ENCODE data around the gene CHDH.

The CHDH gene

DNA sequence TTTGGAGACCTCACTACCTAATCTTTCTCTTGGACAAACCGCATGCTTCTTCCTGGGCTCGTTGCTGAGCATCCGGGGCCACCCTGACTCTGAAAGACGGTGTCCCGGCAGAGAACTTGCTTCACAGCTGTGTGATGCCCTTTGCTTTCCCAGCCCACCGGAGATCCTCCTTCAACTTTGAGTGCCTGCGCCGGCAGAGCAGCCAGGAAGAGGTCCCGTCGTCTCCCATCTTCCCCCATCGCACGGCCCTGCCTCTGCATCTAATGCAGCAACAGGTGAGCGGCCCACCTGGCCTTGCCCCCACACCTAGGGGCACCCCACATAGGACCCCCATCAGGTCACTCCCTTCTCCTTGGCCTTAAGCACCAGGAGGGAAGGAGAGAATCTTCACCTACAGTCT lies 37.7 kb downstream of the CHDH start:
- DNase-seq (ENCODE audit: low read depth) = no peak

DNA sequence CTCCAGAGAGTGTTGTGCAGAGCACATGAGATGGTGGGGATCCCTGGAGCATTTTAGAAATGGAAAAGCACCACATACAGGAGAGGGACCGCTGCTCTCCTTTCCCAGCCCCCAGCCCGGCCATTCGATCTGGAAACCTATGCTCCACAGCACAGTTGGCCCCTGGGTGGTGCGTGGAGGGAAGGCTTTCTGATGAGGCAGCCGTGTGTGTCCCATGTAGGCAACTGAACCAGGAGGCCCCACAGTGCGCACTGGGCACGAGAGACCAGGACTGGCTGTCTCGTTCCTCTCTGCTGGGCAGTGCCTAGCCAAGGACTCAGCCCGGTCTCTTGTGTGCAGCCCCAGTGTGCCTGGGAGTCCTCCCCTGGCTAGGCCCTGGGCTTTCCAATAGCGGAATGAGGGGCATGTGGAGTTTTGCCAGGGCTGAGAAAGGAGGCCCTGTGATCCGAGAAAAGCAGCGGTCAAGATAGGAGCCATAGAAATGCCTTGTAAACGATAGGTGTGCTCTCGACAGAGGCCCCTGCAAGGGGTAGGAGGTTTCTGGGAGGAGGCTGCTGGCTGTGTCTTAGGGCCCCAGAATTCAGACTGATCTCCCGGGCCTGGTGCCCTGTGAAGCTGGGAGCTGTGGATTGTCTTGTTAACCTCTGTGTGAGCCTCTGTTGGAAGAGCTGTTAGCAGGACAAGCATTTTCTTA lies 39.0 kb downstream of the CHDH start:
- DNase-seq (ENCODE audit: low read depth) = no peak

DNA sequence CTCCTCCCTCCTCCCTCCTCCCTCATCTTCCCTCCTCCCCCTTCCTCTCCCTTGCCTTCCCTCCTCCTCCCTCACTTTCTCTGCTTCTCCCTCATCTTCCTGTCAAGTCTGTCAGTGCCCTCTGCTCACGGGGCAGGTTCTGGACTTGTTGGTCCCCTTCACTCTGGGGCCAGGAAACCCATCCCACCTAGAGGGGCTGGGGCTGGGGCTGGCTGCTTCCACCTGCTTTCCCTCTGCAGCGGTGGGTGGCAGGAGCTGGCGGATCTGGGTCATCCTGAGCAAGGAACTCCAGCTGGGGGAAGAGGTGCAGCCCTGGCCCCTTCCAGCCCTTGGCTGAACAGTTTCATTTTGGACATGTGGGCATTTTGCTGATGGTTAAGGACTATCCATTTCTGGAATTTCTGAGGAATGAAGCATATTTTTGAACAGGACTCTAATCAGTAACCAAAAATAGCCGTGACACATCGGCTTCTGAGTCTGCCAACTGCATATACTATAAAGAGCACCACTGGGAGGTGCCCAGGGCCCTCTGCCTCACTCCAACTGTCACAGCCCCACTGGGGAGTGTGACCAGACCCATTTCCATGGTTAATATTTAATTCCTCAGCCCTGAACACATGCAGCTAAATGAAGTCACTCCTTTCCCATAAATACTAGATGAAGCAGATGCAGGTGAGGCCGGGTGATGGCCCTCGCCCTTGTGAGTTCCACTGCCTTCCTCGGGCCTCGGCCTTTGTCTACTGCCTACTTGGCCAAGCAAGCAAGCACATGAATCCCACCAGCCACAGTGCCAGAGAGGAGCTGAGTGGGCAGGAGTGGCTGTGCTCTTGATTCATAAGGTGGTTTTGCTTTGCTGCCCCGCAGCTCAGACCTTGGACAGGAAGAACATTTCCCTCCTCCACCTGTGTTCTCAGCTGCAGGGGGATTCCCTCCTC lies 39.8 kb downstream of the CHDH start:
- DNase-seq (ENCODE audit: low read depth) = no peak

DNA sequence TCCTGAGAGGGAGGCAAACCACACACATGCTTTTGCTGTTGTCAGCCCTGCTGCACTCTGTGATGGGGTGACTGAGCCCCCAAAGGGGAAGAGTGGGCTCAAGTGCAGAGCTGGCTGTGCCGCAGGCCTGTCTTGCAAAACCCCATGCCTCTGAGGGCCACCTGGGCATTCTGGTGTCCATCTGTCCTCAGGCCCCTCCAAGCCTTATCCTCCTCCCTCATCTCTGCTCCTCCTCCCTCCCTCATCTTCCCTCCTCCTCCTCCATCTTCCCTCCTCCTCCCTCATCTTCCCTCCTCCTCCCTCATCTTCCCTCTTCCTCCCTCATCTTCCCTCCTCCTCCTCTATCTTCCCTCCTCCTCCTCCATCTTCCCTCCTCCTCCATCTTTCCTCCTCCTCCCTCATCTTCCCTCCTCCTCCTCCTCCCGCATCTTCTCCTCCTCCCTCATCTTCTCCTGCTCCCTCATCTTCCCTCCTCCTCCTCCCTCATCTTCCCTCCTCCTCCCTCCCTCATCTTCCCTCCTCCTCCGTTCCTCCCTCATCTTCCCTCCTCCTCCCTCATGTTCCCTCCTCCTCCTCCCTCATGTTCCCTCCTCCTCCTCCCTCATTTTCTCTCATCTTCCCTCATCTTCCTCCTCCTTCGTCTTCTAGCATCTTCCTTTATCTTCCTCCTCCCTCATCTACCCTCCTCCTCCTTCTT lies 40.6 kb downstream of the CHDH start:
- DNase-seq (ENCODE audit: low read depth) = no peak

DNA sequence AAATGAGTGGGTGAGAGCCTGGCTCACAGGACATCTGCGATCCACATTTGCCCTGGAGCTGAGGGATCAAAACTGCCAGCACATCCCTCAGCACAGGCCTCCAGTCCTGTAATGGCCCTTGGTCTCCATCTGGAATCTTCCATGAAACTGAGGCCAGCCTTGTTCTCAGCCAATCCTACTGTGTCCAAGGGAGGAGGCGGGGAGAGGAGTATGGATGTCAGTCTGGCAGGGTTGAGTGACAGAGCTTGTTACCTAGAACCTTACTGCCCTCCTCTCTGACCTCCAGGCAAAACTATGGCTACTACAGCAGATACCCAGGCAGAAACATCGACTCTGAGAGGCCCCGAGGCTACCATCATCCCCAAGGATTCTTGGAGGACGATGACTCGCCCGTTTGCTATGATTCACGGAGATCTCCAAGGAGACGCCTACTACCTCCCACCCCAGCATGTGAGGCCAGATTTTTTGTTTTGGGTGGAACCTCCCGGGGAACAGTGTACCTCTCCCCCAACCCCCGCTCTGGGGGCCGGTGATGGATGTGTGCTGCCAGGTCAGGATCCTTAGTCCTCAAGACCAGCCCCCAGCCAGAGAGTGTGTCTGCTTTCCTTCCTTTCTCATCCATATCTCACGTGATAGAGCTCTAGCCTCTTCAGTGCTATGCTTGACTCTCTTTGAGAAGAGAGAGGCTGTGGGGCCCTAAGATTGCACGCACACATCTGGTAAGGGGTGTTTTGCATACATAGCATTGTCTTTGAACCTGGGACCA lies 41.3 kb downstream of the CHDH start:
- DNase-seq (ENCODE audit: low read depth) = no peak

DNA sequence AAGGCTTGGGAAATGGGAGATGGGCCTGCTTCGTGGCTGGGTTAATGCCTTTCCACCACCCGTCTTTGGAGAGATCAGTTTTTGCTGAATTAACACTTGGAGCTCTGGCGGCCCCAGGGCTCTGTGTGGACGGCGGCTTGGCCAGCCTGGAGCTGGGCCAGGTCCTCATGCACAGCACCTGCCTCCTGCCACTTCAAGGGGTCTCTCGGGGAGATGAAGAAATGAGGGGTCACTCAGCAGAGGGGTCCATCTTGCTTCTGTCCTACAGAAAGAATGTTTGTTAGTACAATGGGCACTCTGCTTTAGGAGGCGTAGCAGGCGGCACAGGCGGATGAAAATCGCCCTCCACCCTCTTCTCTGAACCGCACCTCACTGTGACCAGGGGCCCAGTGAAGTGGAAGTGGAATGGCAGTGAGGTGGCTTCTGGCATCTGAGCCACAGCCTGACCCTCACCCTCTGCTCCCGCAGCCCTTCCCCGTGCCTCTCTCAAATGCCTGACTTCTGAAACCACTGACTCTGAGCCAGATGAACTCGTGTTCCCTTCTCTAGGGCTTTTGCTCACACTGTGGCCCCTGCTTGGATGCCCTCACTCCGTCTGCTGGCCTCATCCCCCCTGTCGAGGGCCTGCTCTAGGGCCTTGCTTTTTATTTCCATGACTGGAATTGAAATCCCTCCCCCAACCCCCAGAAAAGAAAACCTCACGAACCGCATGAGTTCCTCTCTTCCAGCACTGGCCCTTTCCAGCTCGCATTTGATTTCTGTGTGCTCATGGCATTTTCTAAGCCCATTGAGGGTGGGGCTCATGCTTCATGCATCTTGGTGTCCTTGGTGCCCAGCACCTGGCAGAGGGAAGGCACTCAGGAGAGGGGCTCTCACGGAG lies 42.2 kb downstream of the CHDH start:
- DNase-seq (ENCODE audit: low read depth) = no peak

DNA sequence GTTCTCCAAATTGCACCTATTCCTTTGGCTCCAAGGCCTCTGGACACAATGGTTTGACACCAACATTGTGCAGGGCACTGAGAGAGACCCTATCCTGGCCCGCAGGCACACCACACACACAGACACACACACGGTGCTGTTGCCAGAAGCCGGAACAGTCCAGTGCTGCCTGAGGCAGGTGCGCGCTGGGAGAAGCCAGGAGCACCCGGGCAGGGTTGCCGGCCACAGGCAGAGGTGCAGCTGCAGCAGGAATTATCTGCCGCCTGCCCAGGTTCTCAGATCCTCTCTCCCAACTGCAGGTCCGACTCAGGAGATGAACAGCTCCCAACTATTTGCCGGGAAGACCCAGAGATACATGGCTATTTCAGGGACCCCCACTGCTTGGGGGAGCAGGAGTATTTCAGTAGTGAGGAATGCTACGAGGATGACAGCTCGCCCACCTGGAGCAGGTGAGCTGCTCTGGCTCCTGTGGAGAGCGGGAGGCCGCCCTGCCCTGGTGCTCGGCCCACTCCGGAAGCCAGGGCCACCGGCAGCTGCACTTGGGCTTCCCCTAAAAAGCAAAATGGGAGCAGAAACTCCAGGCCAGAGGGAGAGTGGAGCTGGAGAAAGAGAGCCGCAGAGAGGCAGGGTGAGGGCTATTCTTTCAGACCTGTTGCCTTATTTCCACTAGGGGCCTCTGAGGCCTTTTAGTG lies 42.9 kb downstream of the CHDH start:
- no peak for DNase-seq (ENCODE audit: low read depth)

DNA sequence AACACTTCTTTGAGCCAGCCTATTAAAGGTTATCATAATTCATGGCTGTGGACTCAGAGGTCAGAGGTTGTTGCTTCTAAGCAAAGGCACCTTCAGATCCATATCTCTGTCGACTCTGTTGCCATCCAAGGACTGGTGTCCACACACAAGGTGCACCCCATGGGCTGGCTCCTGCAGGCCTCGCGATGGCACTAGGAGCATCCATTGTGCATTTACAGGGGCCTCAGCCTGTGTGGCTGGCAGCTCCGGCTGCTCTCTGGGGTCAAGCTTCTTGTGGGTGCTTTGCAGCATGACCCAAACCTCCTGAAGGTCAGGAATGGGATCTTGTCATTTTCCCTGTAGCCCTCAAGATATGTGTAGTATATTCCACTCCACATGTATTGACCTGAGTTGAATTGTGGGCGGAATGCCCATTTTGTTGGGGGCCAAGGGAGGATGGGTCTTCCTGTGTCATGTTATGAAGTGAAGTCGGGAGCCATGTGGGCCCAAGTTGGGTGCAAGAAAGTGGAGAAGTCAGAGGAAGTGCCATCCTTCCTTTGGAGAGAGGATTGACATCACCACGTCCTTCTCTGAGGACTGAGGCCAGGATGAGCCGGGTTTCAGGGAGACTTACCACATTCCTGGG lies 43.9 kb downstream of the CHDH start:
- DNase-seq (ENCODE audit: low read depth) = no peak

DNA sequence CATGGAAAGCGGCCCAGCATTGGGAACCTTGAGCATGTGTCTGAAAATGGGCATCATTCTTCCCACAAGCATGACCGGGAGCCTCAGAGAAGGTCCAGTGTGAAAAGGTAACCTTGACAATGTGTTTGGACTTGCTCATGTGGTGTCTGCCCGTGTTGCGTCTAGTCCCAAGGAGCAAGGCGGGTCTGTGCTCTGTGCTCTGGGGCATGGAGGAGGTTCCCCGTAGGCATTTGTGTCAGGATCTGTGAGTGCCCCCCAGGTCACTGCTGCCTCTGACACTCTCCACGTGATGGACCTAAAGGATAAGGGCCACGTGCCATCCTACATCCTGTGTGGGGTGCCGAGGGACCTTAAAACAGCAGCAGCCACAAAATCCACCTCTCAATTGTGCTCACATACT lies 44.9 kb downstream of the CHDH start:
- no peak for DNase-seq (ENCODE audit: low read depth)

DNA sequence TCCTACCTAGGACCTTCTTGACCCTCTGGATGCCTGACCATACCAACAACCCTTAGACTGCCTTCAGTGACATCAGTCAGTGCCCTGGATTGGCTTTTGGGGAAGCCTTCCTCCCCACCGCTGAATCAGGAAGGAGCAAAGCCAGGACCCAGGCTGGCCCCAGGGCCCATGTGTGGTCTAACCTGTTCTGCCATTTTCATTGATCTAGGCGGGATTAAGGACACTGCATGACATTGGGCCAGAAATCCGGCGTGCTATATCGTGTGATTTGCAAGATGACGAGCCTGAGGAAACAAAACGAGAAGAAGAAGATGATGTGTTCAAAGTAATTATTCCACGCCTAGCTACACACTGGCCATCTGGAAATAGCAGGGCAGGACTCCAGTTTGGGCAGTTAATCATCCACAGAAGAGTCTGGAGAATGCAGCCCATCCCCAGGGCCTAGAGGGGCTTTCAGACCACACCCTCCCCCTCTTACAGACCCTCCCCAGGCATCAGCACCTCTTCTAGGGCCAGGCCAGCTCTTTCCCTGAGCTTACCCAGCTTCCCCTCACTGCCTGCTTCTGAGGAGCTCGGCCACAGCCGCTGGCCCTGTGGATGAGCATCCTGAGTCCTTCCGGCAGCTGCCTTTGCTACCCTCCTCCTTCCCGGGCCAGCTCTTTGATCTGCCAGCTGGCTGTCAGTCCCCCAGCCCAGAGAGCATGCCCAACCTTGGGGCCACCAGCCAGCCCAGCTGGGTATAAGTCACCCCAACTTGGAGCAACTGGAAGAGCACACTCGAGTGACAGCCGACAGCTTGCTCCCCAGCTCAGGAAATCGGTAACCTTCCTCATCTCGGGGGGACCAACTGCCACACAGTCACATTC lies 45.9 kb downstream of the CHDH start:
- no peak for DNase-seq (ENCODE audit: low read depth)

DNA sequence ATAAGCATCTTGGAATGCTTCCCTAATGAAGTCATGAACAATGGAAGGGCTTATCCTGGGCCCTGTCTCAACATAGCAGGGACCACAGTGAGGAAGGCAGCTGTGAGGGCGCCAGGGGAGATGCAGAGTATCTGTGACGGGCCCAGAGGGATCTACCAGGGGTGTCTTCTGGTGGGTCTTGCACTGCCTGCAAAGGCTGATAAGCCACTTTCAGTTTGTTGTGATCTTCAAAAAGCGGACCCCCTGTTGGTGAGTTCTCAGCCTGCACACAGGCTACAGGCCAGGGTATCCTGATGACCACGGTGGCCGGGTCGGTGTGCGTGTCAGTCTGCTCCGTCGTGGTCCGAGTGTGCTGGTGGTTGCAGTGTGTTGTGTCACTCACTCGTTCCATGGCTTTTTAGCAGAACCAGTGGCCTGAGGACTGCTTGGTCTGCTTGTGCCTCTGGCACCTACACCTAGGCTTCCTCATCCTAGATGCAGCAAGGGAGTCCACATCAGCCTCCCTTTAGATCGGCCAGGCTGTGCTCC lies 46.8 kb downstream of the CHDH start:
- no peak for DNase-seq (ENCODE audit: low read depth)

DNA sequence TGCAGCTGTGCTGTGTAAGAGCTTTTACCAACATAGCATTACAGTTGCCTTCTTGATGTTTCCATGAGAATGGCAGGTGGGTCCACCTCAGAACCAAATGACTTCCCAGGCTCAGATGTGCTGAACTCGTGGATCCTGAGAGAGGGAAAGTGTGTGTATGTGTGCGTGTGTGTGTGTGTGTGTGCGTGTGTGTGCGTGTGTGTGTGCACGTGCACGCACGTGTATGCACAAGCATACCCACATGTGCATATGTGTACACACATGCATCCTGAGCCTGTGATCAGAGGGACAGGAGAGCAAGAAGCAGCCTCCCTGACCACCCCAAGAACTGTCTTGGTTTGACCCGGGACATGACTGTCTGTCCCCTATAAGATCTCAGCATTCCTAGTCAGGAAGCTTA lies 48.1 kb downstream of the CHDH start:
- no peak for DNase-seq (ENCODE audit: low read depth)

DNA sequence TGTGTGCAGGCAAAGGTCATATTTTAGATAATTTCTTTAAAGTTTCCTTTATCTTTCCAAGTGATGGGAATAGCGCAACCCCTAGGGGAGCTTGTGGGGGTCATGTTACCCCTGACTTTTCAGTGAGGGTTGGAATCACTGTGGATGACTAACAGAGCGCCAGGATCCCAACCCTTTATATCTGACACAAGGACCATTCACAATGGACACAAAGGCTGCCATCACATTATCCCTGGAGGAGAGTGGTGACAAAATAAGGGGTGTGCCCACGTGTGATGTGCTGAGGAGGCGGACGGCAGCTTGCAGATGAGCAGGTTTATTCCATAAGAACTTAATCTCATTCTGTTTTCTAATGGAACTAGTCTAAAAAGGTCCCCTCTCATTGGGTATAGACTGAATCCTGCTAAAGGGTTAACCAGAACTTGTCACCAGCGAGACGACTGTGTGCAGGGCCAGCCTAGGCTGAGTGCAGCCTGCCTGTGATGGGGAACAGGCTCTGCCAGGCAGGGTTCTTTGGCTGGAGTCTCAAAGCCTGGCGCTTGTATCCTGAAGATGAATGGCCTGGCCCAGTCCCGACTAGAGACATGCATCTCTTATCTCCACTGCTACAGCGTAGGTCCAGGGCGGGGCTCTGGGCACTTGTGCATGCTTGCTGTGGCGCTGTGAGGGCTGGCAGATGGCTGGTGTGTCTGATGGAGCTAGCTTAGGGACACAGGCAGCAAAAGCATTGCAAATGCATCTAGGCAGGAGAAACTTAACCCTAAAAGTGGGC lies 50.2 kb downstream of the CHDH start:
- DNase-seq (ENCODE audit: low read depth) = no peak

DNA sequence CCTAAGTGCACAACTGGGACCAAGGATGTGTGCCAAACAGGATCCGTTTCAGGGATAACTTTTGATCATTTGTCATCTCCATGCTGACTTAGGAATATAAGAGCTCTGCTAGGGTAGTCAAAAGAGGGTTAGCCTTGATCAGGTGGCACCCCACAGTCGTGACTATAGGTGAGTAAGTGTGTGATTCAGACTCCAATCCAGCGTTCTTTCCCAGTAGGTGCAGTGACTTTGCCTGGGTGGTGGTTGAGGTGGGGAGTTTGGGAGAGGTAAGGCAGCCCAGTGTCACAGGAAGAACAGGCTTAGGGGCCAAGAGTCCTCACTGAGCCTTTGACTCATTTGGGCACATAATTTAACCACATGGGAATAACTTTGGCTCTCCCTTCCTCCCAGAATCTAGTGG lies 51.0 kb downstream of the CHDH start:
- DNase-seq (ENCODE audit: low read depth) = no peak

DNA sequence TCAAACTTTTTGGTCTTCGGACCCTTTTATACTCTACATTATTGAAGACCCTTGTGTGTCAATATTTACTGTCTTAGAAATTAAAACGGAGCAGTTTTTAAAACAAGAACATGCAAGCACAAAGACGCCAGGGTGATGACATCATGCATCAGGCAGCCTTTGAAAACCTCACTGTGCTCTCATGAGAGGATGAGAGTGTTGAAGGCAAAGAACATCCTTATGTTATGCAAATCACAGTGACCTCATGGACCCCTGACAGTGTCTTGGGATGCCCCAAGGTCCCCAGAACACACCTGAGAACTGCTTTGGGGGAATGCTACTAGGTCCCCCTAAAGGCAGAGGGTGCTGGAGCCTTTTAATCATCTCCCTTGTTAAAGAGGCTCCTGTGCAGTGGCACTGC lies 51.6 kb downstream of the CHDH start:
- DNase-seq (ENCODE audit: low read depth) = no peak

DNA sequence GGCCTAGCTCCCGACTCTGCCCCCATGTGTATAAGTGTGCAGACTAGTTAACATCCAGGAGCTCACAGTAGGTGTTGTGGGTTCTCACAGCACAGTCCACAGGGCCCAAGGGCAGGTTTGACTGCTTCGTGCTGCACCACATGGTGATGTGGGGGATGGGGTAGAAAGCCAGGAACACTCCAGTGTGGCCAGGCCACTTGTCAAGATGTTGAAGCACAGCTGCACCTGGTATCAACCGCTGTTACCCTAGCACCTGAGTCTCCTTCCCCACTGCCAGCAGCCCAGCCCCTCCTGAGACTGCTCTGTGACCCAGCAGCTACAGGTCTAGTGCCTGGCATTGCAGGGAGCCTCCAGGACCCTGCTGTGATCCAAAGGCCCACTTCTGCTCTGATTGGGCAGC lies 53.4 kb downstream of the CHDH start:
- no peak for DNase-seq (ENCODE audit: low read depth)

DNA sequence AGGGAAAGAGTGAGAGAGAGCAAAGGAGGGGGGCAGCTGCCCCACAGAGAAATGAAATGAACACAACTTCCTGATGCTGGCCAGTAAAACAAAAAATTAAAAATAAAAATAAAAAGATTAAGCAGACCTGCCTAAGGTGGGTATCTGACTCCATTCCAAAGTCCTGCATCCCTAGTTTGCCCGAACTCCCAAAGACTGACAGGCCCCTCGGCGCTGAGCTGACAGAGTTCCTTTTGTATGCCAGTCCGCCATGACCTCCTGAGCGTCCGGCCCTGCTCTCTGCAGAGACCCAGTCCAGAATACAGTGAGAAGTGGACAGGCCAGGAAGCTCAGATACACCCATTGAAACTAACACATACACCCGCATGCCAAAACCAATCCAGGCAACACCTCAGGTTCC lies 54.9 kb downstream of the CHDH start:
- DNase-seq (ENCODE audit: low read depth) = no peak

DNA sequence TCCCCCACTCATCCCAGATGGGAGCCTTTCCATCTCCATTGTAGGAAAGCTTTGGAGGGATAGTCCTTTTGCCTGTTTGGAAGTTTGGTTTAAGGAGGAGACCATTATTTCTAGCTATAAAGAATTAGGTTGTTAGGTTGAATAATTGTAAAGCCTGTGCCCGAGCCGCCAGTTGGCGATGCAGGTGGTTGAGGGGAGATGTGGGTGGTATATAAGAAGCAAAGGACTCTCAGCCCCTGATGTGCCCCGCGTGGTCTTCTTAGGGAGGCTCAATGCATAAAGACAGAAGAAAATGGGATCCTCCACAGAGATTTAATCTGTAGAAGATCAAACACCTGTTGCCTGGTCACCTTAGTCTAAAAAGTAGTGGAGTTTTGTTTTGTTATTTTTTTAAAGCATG lies 55.7 kb downstream of the CHDH start:
- no peak for DNase-seq (ENCODE audit: low read depth)
